ENCODE measurements around the gene PRDM12.

- TF ChIP-seq, protein P1, sequence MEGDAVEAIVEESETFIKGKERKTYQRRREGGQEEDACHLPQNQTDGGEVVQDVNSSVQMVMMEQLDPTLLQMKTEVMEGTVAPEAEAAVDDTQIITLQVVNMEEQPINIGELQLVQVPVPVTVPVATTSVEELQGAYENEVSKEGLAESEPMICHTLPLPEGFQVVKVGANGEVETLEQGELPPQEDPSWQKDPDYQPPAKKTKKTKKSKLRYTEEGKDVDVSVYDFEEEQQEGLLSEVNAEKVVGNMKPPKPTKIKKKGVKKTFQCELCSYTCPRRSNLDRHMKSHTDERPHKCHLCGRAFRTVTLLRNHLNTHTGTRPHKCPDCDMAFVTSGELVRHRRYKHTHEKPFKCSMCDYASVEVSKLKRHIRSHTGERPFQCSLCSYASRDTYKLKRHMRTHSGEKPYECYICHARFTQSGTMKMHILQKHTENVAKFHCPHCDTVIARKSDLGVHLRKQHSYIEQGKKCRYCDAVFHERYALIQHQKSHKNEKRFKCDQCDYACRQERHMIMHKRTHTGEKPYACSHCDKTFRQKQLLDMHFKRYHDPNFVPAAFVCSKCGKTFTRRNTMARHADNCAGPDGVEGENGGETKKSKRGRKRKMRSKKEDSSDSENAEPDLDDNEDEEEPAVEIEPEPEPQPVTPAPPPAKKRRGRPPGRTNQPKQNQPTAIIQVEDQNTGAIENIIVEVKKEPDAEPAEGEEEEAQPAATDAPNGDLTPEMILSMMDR (IDR thresholded peaks at IDR 0.05; ENCODE audit: borderline replicate concordance, extremely low read depth, low read length, poor library complexity, severe bottlenecking), result no peak
- TF ChIP-seq EZH2 (IDR thresholded peaks at IDR 0.05; ENCODE audit: borderline replicate concordance, low read depth, low read length, severe bottlenecking), result no peak
Measured at GRCh38 chr9:130689572-130689936, 25.2 kb downstream of the PRDM12 start.

All from DND-41 (cell line).